WTC11 (cell line): ENCODE measurements around the gene NELFA. TPM values are rescaled to one million over a fixed set of nuclear protein-coding genes. Genes with fewer than 3 reads are reported as not detected.
A peak's percentile ranks its signal among the peaks of the same experiment; 100 is the strongest.

Experiments used
- ATAC-seq: fragments of 200-7000 bp; cut with Tn5 transposase; 2 replicates; pipeline ENCODE4 v1.10.0; 2021; ENCODE audit warnings: mild to moderate bottlenecking, moderate library complexity
- CTCF ChIA-PET: fragments of 300-600 bp; sonication (Branson Sonifier 250); formaldehyde crosslinking; loops from one replicate; lab custom pipeline; 2021; ENCODE audit warnings: antibody characterized with exemption; lab: Charles Lee
- POLR2A ChIA-PET: fragments of 350-600 bp; sonication (Branson Sonifier 250); formaldehyde crosslinking; loops from one replicate; lab custom pipeline; 2021; ENCODE audit warnings: antibody characterized with exemption; lab: Charles Lee
- DNase-seq: peaks from one replicate; pipeline ENCODE4 v3.0.0; 2021; ENCODE audit warnings: low spot score
- H3K27ac Mint-ChIP-seq: 2 replicates; pipeline ENCODE4 v1.8.0; 2021; ENCODE audit warnings: mixed read lengths
- H3K27me3 Mint-ChIP-seq: 2 replicates; pipeline ENCODE4 v1.8.0; 2021; ENCODE audit warnings: low read depth, mild to moderate bottlenecking, moderate library complexity, mixed read lengths
- H3K36me3 Mint-ChIP-seq: 2 replicates; pipeline ENCODE4 v1.8.0; 2021; ENCODE audit warnings: mixed read lengths
- H3K4me1 Mint-ChIP-seq: 2 replicates; pipeline ENCODE4 v1.8.0; 2022; ENCODE audit warnings: mixed read lengths
- H3K4me3 Mint-ChIP-seq: 2 replicates; pipeline ENCODE4 v1.8.0; 2021; ENCODE audit warnings: mild to moderate bottlenecking, moderate library complexity, mixed read lengths
- H3K9me3 Mint-ChIP-seq: 2 replicates; pipeline ENCODE4 v1.8.0; 2021; ENCODE audit warnings: mixed read lengths
- AR ChIP-seq: fragments of 250-450 bp; sonication (Bioruptor Pico); IDR thresholded peaks from 2 replicates; pipeline ENCODE4 v1.9.0; 2021; ENCODE audit warnings: mild to moderate bottlenecking
- ATF6 ChIP-seq: sonication (generic); formaldehyde crosslinking; IDR thresholded peaks from 2 replicates; pipeline ENCODE4 v1.8.1; 2023; ENCODE audit warnings: mild to moderate bottlenecking, missing genetic modification reagents
- CBFB ChIP-seq: sonication (generic); formaldehyde crosslinking; IDR thresholded peaks from 2 replicates; pipeline ENCODE4 v1.8.1; 2022; ENCODE audit warnings: mild to moderate bottlenecking, low read depth, missing genetic modification reagents
- FOXJ3 ChIP-seq: sonication (generic); formaldehyde crosslinking; IDR thresholded peaks from 2 replicates; pipeline ENCODE4 v1.9.0; 2021; ENCODE audit warnings: missing genetic modification reagents, mild to moderate bottlenecking, borderline replicate concordance
- FOXP1 ChIP-seq: sonication (generic); formaldehyde crosslinking; IDR thresholded peaks from 2 replicates; pipeline ENCODE4 v1.8.0; 2022; ENCODE audit warnings: missing genetic modification reagents, mild to moderate bottlenecking, moderate library complexity, borderline replicate concordance
- FOXP4 ChIP-seq: sonication (generic); formaldehyde crosslinking; IDR thresholded peaks from 2 replicates; pipeline ENCODE4 v1.8.0; 2022; ENCODE audit warnings: mild to moderate bottlenecking, missing genetic modification reagents
- IRF2 ChIP-seq: sonication (generic); formaldehyde crosslinking; IDR thresholded peaks from 2 replicates; pipeline ENCODE4 v1.8.0; 2022; ENCODE audit warnings: low read depth, missing genetic modification reagents, borderline replicate concordance
- MYBL2 ChIP-seq: sonication (generic); formaldehyde crosslinking; IDR thresholded peaks from 2 replicates; pipeline ENCODE4 v1.8.1; 2023; ENCODE audit warnings: mild to moderate bottlenecking, moderate library complexity, missing genetic modification reagents
- NR3C1 ChIP-seq: sonication (generic); formaldehyde crosslinking; conservative IDR thresholded peaks from 2 replicates; pipeline ENCODE4 v1.8.1; 2023; ENCODE audit warnings: low read depth, mild to moderate bottlenecking, missing genetic modification reagents
- OVOL2 ChIP-seq: fragments of 250-450 bp; sonication (Bioruptor Pico); IDR thresholded peaks from 2 replicates; pipeline ENCODE4 v1.9.0; 2021; ENCODE audit warnings: mild to moderate bottlenecking, borderline replicate concordance
- PREB ChIP-seq: sonication (generic); formaldehyde crosslinking; IDR thresholded peaks from 2 replicates; pipeline ENCODE4 v1.8.1; 2022; ENCODE audit warnings: mild to moderate bottlenecking, missing genetic modification reagents, moderate library complexity, borderline replicate concordance
- RORB ChIP-seq: fragments of 250-450 bp; sonication (Bioruptor Pico); IDR thresholded peaks from 2 replicates; pipeline ENCODE4 v1.9.0; 2021; ENCODE audit warnings: mild to moderate bottlenecking
- STAT6 ChIP-seq: sonication (generic); formaldehyde crosslinking; conservative IDR thresholded peaks from 2 replicates; pipeline ENCODE4 v1.8.1; 2023; ENCODE audit warnings: mild to moderate bottlenecking, low read depth, missing genetic modification reagents, moderate library complexity
- TEAD4 ChIP-seq: sonication (generic); formaldehyde crosslinking; IDR thresholded peaks from 2 replicates; pipeline ENCODE4 v1.8.0; 2022; ENCODE audit warnings: mild to moderate bottlenecking, missing genetic modification reagents
- ZNF138 ChIP-seq: sonication (generic); formaldehyde crosslinking; conservative IDR thresholded peaks from 2 replicates; pipeline ENCODE4 v1.8.1; 2022; ENCODE audit warnings: mild to moderate bottlenecking, moderate library complexity, missing genetic modification reagents
- ZNF219 ChIP-seq: sonication (generic); formaldehyde crosslinking; IDR thresholded peaks from 2 replicates; pipeline ENCODE4 v1.8.0; 2023; ENCODE audit warnings: missing genetic modification reagents, mild to moderate bottlenecking, borderline replicate concordance
- ZNF416 ChIP-seq: fragments of 250-450 bp; sonication (Bioruptor Pico); IDR thresholded peaks from 2 replicates; pipeline ENCODE4 v1.9.0; 2021; ENCODE audit warnings: mild to moderate bottlenecking, inconsistent platforms
- total RNA-seq: library from RNA; stranded (reverse); gene quantifications from 3 replicates; pipeline ENCODE4 v1.2.3, GENCODE V29; 2021

The NELFA gene
- total RNA-seq, 1 experiment from 2014 or later, result 72.6 TPM

- TF ChIP-seq STAT6 (CRISPR knock-in tag), result no peak
- no peak for TF ChIP-seq ATF6 (CRISPR knock-in tag)
Measured at GRCh38 chr4:1967512-1968149, 41.1 kb downstream of the NELFA start (continued).

GRCh38 chr4:1964971-1965370 is 43.8 kb downstream of the NELFA start:
- no peak for TF ChIP-seq FOXJ3 (CRISPR knock-in tag)
- no peak for TF ChIP-seq NR3C1
- no peak for TF ChIP-seq RORB (CRISPR knock-in tag)
- no peak for TF ChIP-seq PREB (CRISPR knock-in tag)
- ChIA-PET POLR2A (no interaction called here), CTCF (interaction anchor here (0.7 to 1.0 kb wide), 2 partner anchors 223 to 255 kb away, joined by 3 to 7 read pairs; no protein-coding TSS in a partner anchor)
- ATAC-seq (no peak), DNase-seq (no peak)
- Mint-ChIP-seq H3K36me3 (peaks cover 40% of the 10 kb centered on the region), H3K9me3 (no peaks in the 10 kb centered on the region), H3K4me1 (peaks cover 4% of the 10 kb centered on the region), H3K4me3 (no peak overlapping the region), H3K27ac (no peak overlapping the region), H3K27me3 (no peaks in the 10 kb centered on the region)

- Mint-ChIP-seq H3K4me1 (peaks cover 4% of the 10 kb centered on the region), H3K4me3 (no peak overlapping the region)
- TF ChIP-seq MYBL2 (CRISPR knock-in tag), result no peak
- TF ChIP-seq, all 79 proteins: peak for 0
- CTCF ChIA-PET, result interaction anchor here (0.7 to 1.0 kb wide), 2 partner anchors 224 to 256 kb away, joined by 3 to 7 read pairs; no protein-coding TSS in a partner anchor
- DNase-seq, result no peak
- H3K36me3 Mint-ChIP-seq, result peaks cover 43% of the 10 kb centered on the region
- no peak overlapping the region for H3K27ac Mint-ChIP-seq
- H3K9me3 Mint-ChIP-seq, result no peaks in the 10 kb centered on the region
- H3K27me3 Mint-ChIP-seq, result no peaks in the 10 kb centered on the region
- peak; percentile 68 for ATAC-seq
- POLR2A ChIA-PET, result no interaction called here
Measured at GRCh38 chr4:1964443-1964842, 44.3 kb downstream of the NELFA start.

- ChIA-PET POLR2A (no interaction called here), CTCF (no interaction called here)
- no peaks in the 10 kb centered on the region for H3K27me3 Mint-ChIP-seq
- ATAC-seq (no peak), DNase-seq (no peak)
- H3K27ac Mint-ChIP-seq, result peak overlapping the region; percentile 19; the same call in 1 of the 2 replicates
- peaks cover 56% of the 10 kb centered on the region for H3K36me3 Mint-ChIP-seq
- no peaks in the 10 kb centered on the region for H3K9me3 Mint-ChIP-seq
- H3K4me1 Mint-ChIP-seq, result peaks cover 4% of the 10 kb centered on the region
- no peak overlapping the region for H3K4me3 Mint-ChIP-seq
- no peak for TF ChIP-seq IRF2
- no peak for TF ChIP-seq AR
- TF ChIP-seq CBFB (CRISPR knock-in tag), result no peak
- TF ChIP-seq OVOL2 (CRISPR knock-in tag), result no peak
- no peak for TF ChIP-seq ZNF416 (CRISPR knock-in tag)
- TF ChIP-seq FOXP4 (CRISPR knock-in tag), result no peak
- TF ChIP-seq TEAD4 (CRISPR knock-in tag), result no peak
- no peak for TF ChIP-seq ZNF138 (CRISPR knock-in tag)
- TF ChIP-seq ZNF219 (CRISPR knock-in tag), result no peak
- no peak for TF ChIP-seq FOXP1 (CRISPR knock-in tag)
Measured at GRCh38 chr4:1962980-1963379, 45.8 kb downstream of the NELFA start.
